ENCODE results near the gene TBC1D2.

- no peak for TF ChIP-seq CTCF (IDR thresholded peaks at IDR 0.05; ENCODE audit: low read depth, low read length)
- TF ChIP-seq MAX (IDR thresholded peaks at IDR 0.05; ENCODE audit: low read depth, low read length) = no peak
- TF ChIP-seq POLR2A (IDR thresholded peaks at IDR 0.05; ENCODE audit: extremely low read depth, insufficient read length) = no peak
- no peak for TF ChIP-seq MYC (IDR thresholded peaks at IDR 0.05; ENCODE audit: low read depth, low read length)
Observed at GRCh38 chr9:98226516-98226915, 28.9 kb downstream of the TBC1D2 start.

All from NB4 (cell line).